Mesendoderm (in vitro differentiated cells): ENCODE data around the gene UBC.
"Not testable (repeated sequence)": the region's sequence is repeated elsewhere in the genome, so short reads cannot be mapped to it uniquely, and the experiment has no call there.

ENCODE experiments used
- DNase-seq: peaks from one replicate; pipeline ENCODE4 v3.0.0; 2013
- H2AK5ac ChIP-seq: 2 replicates; pipeline ENCODE4 v1.6.1; 2013; ENCODE audit warnings: low read length, inconsistent platforms
- H2BK120ac ChIP-seq: 2 replicates; pipeline ENCODE4 v1.6.1; 2013; ENCODE audit warnings: low read depth, mild to moderate bottlenecking, low read length, moderate library complexity, mixed read lengths
- H2BK15ac ChIP-seq: replicated peaks from 2 replicates; pipeline ENCODE4 v1.6.1; 2013; ENCODE audit warnings: low read depth, mild to moderate bottlenecking, moderate library complexity
- H2BK5ac ChIP-seq: 2 replicates; pipeline ENCODE4 v1.6.1; 2013; ENCODE audit warnings: low read length, inconsistent platforms
- H3K18ac ChIP-seq: 2 replicates; pipeline ENCODE4 v1.6.1; 2013; ENCODE audit warnings: mild to moderate bottlenecking, low read length, mixed read lengths
- H3K23ac ChIP-seq: one replicate; pipeline ENCODE4 v1.6.1; 2013; ENCODE audit warnings: low read length
- H3K27ac ChIP-seq: 2 replicates; pipeline ENCODE4 v1.5.1; 2013; ENCODE audit warnings: low read depth, mild to moderate bottlenecking, inconsistent platforms, low read length, moderate library complexity
- H3K27me3 ChIP-seq: 2 replicates; pipeline ENCODE4 v1.6.1; 2013; ENCODE audit warnings: low read length, control low read depth, mild to moderate bottlenecking, inconsistent platforms; ENCODE audit not compliant: insufficient read depth, poor library complexity
- H3K36me3 ChIP-seq: 2 replicates; pipeline ENCODE4 v1.6.1; 2013; ENCODE audit warnings: low read length, inconsistent platforms; ENCODE audit not compliant: control insufficient read depth, insufficient read depth
- H3K4ac ChIP-seq: one replicate; pipeline ENCODE4 v1.6.1; 2013; ENCODE audit warnings: low read depth, mild to moderate bottlenecking, low read length, moderate library complexity
- H3K4me1 ChIP-seq: 2 replicates; pipeline ENCODE4 v1.6.1; 2013; ENCODE audit warnings: low read depth, low read length, inconsistent platforms; ENCODE audit not compliant: control insufficient read depth
- H3K4me2 ChIP-seq: 2 replicates; pipeline ENCODE4 v1.6.1; 2013; ENCODE audit warnings: low read length
- H3K4me3 ChIP-seq: 2 replicates; pipeline ENCODE4 v1.5.1; 2013; ENCODE audit warnings: mild to moderate bottlenecking, low read length
- H3K56ac ChIP-seq: one replicate; pipeline ENCODE4 v1.6.1; 2013; ENCODE audit warnings: low read length
- H3K79me1 ChIP-seq: 2 replicates; pipeline ENCODE4 v1.6.1; 2013; ENCODE audit warnings: low read length, inconsistent platforms
- H3K79me2 ChIP-seq: 2 replicates; pipeline ENCODE4 v1.6.1; 2013; ENCODE audit warnings: mild to moderate bottlenecking, low read length; ENCODE audit not compliant: control insufficient read depth, insufficient read depth
- H3K9ac ChIP-seq: 2 replicates; pipeline ENCODE4 v1.6.1; 2013; ENCODE audit warnings: low read length, inconsistent platforms
- H4K5ac ChIP-seq: one replicate; pipeline ENCODE4 v1.6.1; 2013; ENCODE audit warnings: low read length
- H4K8ac ChIP-seq: one replicate; pipeline ENCODE4 v1.6.1; 2013; ENCODE audit warnings: low read depth, mild to moderate bottlenecking, control low read depth, low read length, moderate library complexity
- WGBS: extraction: QIAGEN DNeasy Blood & Tissue Kit; methylation state at CpG from one replicate; pipeline ENCODE4 v1.1.7; 2013; ENCODE audit warnings: low lambda C conversion rate, missing lambda C conversion rate; ENCODE audit not compliant: insufficient coverage; ENCODE audit errors: extremely low coverage; 5-methylcytosine and 5-hydroxymethylcytosine counted together

UBC gene

DNA sequence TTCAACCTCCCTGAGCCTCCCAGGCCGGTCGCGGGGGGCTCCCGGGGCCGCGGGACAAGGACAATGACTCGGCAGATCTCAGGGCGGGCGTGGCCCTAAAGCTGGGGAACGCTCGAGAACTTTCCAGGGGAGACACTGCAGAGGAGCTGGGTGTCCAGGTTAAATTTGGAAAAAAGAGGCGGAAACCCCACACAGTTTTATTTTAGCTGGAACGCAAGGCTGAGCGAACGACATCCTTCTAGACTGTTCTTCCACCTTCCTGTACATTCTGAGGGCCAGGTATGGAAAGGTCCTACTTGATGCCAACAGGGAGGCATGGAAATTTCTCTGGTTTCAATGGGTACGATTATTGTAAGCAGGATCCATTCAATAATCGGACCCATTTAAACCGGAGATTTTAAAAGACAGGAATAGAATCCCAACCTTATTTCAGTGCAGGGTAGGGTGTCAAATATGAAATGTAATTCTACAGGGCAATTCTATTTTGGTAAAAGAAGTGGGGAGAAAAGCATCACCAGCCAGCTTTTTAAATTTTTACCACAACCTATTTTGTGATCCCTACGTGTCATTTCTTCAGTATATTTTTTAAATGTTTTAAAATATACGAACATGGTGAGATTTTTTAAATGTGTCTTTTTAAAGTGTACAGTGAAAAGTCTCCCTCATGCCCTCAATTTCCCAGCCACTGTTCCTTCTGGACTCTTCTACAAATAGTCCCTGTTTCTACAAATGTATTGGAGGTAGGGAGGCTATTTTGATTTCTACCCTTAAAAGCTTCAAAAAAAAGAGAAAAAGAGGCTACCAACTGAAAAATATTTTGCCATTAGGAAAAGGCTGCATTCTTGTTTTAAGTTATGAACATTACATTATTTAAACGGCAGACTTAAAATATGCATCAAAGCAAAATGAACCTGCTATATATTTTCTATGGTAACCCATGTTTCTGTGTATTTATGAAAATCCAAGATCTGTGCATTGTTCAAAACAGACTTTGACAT, 1.1 kb upstream of the UBC start:
- Histone ChIP-seq H3K27me3 (no peaks in the 10 kb centered on the region), H3K18ac (peak overlapping the region; percentile 99), H3K36me3 (peaks cover 14% of the 10 kb centered on the region), H3K4me3 (peak overlapping the region; percentile 27), H3K4me2 (peak overlapping the region; percentile 64), H3K79me2 (peaks cover 28% of the 10 kb centered on the region), H3K4ac (peak overlapping the region; percentile 76), H3K9ac (peak overlapping the region; percentile 86), H4K8ac (peak overlapping the region; percentile 67), H2AK5ac (no peak overlapping the region), H3K27ac (peak overlapping the region; percentile 66), H3K79me1 (peaks cover 6% of the 10 kb centered on the region), H4K5ac (peak overlapping the region; percentile 17), H3K56ac (peak overlapping the region; percentile 96), H2BK15ac (peak overlapping the region; percentile 9), H3K23ac (no peak overlapping the region), H3K4me1 (peaks cover 13% of the 10 kb centered on the region), H2BK120ac (peak overlapping the region; percentile 97), H2BK5ac (peak overlapping the region; percentile 85)
- DNase-seq: no peak
- no CpG with 5 or more reads among the region's 21 CpGs for WGBS

DNA sequence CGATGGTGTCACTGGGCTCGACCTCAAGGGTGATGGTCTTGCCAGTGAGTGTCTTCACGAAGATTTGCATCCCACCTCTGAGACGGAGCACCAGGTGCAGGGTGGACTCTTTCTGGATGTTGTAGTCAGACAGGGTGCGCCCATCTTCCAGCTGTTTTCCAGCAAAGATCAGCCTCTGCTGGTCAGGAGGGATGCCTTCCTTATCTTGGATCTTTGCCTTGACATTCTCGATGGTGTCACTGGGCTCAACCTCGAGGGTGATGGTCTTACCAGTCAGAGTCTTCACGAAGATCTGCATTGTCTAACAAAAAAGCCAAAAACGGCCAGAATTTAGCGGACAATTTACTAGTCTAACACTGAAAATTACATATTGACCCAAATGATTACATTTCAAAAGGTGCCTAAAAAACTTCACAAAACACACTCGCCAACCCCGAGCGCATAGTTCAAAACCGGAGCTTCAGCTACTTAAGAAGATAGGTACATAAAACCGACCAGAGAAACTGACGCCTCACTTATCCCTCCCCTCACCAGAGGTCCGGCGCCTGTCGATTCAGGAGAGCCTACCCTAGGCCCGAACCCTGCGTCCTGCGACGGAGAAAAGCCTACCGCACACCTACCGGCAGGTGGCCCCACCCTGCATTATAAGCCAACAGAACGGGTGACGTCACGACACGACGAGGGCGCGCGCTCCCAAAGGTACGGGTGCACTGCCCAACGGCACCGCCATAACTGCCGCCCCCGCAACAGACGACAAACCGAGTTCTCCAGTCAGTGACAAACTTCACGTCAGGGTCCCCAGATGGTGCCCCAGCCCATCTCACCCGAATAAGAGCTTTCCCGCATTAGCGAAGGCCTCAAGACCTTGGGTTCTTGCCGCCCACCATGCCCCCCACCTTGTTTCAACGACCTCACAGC, 717 bp downstream of the UBC start:
- no CpG with 5 or more reads among the region's 46 CpGs for WGBS

DNA sequence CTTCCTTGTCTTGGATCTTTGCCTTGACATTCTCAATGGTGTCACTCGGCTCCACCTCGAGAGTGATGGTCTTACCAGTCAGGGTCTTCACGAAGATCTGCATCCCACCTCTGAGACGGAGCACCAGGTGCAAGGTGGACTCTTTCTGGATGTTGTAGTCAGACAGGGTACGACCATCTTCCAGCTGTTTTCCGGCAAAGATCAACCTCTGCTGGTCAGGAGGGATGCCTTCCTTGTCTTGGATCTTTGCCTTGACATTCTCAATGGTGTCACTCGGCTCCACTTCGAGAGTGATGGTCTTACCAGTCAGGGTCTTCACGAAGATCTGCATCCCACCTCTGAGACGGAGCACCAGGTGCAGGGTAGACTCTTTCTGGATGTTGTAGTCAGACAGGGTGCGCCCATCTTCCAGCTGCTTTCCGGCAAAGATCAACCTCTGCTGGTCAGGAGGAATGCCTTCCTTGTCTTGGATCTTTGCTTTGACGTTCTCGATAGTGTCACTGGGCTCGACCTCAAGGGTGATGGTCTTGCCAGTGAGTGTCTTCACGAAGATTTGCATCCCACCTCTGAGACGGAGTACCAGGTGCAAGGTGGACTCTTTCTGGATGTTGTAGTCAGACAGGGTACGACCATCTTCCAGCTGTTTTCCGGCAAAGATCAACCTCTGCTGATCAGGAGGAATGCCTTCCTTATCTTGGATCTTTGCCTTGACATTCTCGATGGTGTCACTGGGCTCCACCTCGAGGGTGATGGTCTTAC, 1.7 kb downstream of the UBC start:
- no CpG with 5 or more reads among the region's 21 CpGs for WGBS
- not testable (repeated sequence) for H3K4me2 ChIP-seq, H3K56ac ChIP-seq, H3K4me1 ChIP-seq, H3K27me3 ChIP-seq, H3K4me3 ChIP-seq, H3K18ac ChIP-seq, H3K23ac ChIP-seq, H3K9ac ChIP-seq, H2AK5ac ChIP-seq, H4K8ac ChIP-seq, H3K79me1 ChIP-seq, H4K5ac ChIP-seq, H2BK120ac ChIP-seq, H3K27ac ChIP-seq, H2BK15ac ChIP-seq, H3K4ac ChIP-seq, H2BK5ac ChIP-seq, DNase-seq
- Histone ChIP-seq H3K36me3 (peaks cover 14% of the 10 kb centered on the region), H3K79me2 (peaks cover 28% of the 10 kb centered on the region)

More for the DNA sequence above, 717 bp downstream of the UBC start:
- Histone ChIP-seq H3K4ac (peak overlapping the region; percentile 82), H4K8ac (no peak overlapping the region), H3K36me3 (peaks cover 14% of the 10 kb centered on the region), H3K9ac (peak overlapping the region; percentile 89), H3K79me2 (peaks cover 28% of the 10 kb centered on the region), H4K5ac (no peak overlapping the region), H3K4me3 (peak overlapping the region; percentile 68), H3K23ac (no peak overlapping the region), H2BK15ac (no peak overlapping the region), H3K4me1 (peaks cover 11% of the 10 kb centered on the region), H3K56ac (peak overlapping the region; percentile 92), H2BK120ac (no peak overlapping the region), H2BK5ac (peak overlapping the region; percentile 88), H3K27me3 (no peaks in the 10 kb centered on the region), H2AK5ac (peak overlapping the region; percentile 80), H3K79me1 (peaks cover 6% of the 10 kb centered on the region), H3K27ac (peak overlapping the region; percentile 88), H3K18ac (peak overlapping the region; percentile 85), H3K4me2 (peak overlapping the region; percentile 97)
- peak; percentile 92 for DNase-seq

DNA sequence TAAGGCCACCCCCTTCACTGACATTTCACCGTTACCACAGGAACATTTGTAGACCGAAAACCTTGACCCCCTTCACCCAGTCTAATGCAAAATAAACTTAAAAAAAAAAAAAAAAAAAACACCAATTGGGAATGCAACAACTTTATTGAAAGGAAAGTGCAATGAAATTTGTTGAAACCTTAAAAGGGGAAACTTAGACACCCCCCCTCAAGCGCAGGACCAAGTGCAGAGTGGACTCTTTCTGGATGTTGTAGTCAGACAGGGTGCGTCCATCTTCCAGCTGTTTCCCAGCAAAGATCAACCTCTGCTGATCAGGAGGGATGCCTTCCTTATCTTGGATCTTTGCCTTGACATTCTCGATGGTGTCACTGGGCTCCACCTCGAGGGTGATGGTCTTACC, 2.9 kb downstream of the UBC start:
- not testable (repeated sequence) for H4K5ac ChIP-seq, H2BK120ac ChIP-seq, H3K4me3 ChIP-seq, H3K4me1 ChIP-seq, H3K9ac ChIP-seq, H3K23ac ChIP-seq, H4K8ac ChIP-seq, H3K27ac ChIP-seq, H2BK15ac ChIP-seq, H2BK5ac ChIP-seq, DNase-seq, H3K27me3 ChIP-seq, H3K56ac ChIP-seq, H3K4ac ChIP-seq, H2AK5ac ChIP-seq, H3K79me1 ChIP-seq, H3K18ac ChIP-seq
- no CpG with 5 or more reads among the region's 6 CpGs for WGBS
- Histone ChIP-seq H3K4me2 (peak overlapping the region; percentile 15), H3K36me3 (peaks cover 14% of the 10 kb centered on the region), H3K79me2 (peaks cover 28% of the 10 kb centered on the region)
